Activated effector memory CD4-positive, alpha-beta T cell treated with Interleukin-2 at 50 U/mL for 16 hours (primary cell): ENCODE data around the gene MGP.

Experiments
- DNase-seq: peaks from one replicate; pipeline ENCODE4 v3.0.0-alpha.2; 2020

MGP gene

GRCh38 chr12:14902465-14902864, 16.8 kb upstream of the MGP start:
- no peak for DNase-seq

GRCh38 chr12:14901228-14901562, 15.5 kb upstream of the MGP start:
- no peak for DNase-seq

GRCh38 chr12:14900521-14901227, 15.0 kb upstream of the MGP start:
- no peak for DNase-seq

GRCh38 chr12:14896521-14897169, 11.0 kb upstream of the MGP start:
- no peak for DNase-seq

GRCh38 chr12:14893506-14894250, 8.0 kb upstream of the MGP start:
- no peak for DNase-seq

- no peak for DNase-seq
Measured at GRCh38 chr12:14892726-14893505, 7.3 kb upstream of the MGP start.

- DNase-seq: no peak
Measured at GRCh38 chr12:14890701-14891100, 5.0 kb upstream of the MGP start.

- no peak for DNase-seq
Measured at GRCh38 chr12:14886271-14886670, 617 bp upstream of the MGP start.

- DNase-seq: peak; percentile 71
Measured at GRCh38 chr12:14884458-14884878, 1.2 kb downstream of the MGP start.

GRCh38 chr12:14883686-14884085, 2.0 kb downstream of the MGP start:
- DNase-seq: no peak

- DNase-seq: no peak
Measured at GRCh38 chr12:14880890-14881453, 4.7 kb downstream of the MGP start.

GRCh38 chr12:14879222-14879933, 6.3 kb downstream of the MGP start:
- no peak for DNase-seq

GRCh38 chr12:14878488-14878887, 7.2 kb downstream of the MGP start:
- no peak for DNase-seq

- DNase-seq: no peak
Measured at GRCh38 chr12:14876833-14877232, 8.8 kb downstream of the MGP start.

- no peak for DNase-seq
Measured at GRCh38 chr12:14874882-14875281, 10.8 kb downstream of the MGP start.

GRCh38 chr12:14873440-14874185, 12.0 kb downstream of the MGP start:
- no peak for DNase-seq

- DNase-seq: no peak
Measured at GRCh38 chr12:14871886-14872285, 13.8 kb downstream of the MGP start.

- no peak for DNase-seq
Measured at GRCh38 chr12:14871247-14871646, 14.4 kb downstream of the MGP start.

GRCh38 chr12:14868916-14869506, 16.6 kb downstream of the MGP start:
- no peak for DNase-seq

GRCh38 chr12:14860490-14860889, 25.2 kb downstream of the MGP start:
- DNase-seq: no peak

- no peak for DNase-seq
Measured at GRCh38 chr12:14858513-14858912, 27.1 kb downstream of the MGP start.
